Right lobe of liver (tissue), 4 donors: Measurements from ENCODE around the gene RGS3.

Experiments used
- CTCF ChIP-seq, 4 donors: fragments of 200-600 bp in 3 of 4; fragments of 450-650 bp in 1 of 4; IDR thresholded peaks; one replicate each; pipeline versions ENCODE4 v1.5.1 to v1.8.0; 2016 to 2022; ENCODE audit warnings: antibody characterized with exemption in 4 of 4, mild to moderate bottlenecking in 2 of 4
- POLR2A ChIP-seq: fragments of 450-650 bp; IDR thresholded peaks from one replicate; pipeline ENCODE4 v1.6.1; 2017; ENCODE audit warnings: antibody characterized with exemption, mild to moderate bottlenecking
- donor health status: DM: no; HTN: no; CAD: no.
- donor health status: DM: no; HTN: no; CAD: no.
- donor health status: DM: no; HTN: yes; CAD: no.

GRCh38 chr9:113630386-113631136, 167.0 kb downstream of the RGS3 start:
- no peak for TF ChIP-seq CTCF (IDR thresholded peaks at IDR 0.05)
- no peak for TF ChIP-seq POLR2A
